HG03060 (cell line): ENCODE data around the gene SVOP.
"Not testable (repeated sequence)": the region's sequence is repeated elsewhere in the genome, so short reads cannot be mapped to it uniquely, and the experiment has no call there.

Experiments used
- ATAC-seq: cut with Tn5 transposase; IDR thresholded peaks from one replicate; pipeline ENCODE4 v1.9.1; 2021; ENCODE audit warnings: low read depth, moderate number of reproducible peaks; ENCODE audit not compliant: unreplicated experiment

Gene SVOP

DNA sequence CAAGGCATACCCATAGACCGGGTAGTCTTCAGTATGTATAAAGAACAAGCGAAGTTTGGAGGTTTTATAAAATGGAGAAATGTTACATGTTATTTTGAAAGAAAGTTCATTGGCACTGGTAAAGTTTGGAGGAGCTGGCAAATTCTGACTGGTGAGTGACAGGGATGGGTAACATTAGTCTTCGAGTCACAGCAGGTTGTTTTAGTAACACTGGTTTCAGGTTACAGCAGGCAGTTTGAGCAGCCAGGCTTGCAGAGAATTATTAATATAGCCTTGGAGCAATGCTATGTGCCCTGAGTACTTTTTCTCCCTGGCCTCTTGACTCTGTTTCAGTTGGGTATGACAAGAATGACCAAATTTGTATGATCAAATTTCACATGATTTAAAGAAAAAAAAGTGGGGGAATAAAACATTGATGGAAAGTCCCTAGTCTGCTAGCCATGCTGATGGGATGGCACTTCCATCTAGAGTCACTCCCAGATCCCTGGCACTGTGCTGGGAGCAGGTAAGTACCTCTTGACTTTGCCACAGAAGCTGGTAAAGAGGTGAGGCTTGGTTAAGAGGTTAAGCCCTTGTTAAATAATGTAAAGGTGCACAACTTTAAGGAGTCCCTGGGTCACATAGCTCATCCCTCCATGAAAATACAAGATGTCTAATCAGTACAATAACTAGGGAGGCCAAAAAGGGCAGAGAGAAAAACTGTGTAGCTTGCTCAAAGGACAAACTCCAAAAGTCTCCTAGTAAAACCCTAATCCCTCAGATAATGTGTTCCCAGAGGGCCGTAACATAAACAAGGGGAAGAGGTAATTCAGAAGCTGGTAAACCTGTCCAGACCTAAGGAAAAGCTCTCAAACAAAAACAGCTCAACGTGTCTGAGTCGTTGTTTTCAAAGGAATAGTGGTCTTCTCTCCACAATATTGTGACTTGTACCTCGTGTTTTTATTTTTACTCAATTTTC, 12.7 kb upstream of the SVOP start:
- no peak for ATAC-seq

DNA sequence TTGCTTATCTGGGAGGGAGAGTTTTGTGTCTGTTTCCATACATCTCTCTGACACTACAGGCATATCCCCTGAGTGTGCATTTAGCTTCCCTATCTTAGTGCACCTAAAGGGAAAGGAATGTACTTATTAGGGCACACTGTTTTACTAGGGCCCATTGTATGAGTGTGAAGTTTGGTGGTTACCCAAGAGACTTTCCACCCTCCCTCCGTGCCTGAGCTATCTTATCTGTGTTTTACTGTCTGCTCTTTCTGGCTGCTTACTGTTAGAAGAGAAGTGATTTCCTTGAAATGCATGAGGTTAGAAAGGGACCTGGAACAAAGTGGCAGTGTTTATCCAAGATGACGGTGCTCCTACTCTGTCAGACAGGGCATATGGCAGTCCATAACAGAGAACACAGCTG, 8.5 kb upstream of the SVOP start:
- no peak for ATAC-seq

DNA sequence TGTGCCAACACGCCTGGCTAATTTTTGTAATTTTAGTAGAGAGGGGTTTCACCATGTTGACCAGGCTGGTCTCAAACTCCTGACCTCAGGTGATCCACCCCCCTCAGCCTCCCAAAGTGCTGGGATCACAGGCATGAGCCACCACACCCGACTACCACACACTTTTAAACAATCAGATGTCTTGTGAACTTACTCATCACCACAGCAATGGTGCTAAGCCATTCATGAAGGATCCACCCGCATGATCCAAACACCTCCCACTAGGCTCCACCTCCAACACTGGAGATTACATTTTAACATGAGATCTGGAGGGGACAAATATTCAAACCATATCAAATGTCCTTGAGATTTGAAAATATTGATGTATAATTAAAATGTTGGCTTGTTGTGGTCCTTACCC, 7.8 kb upstream of the SVOP start:
- not testable (repeated sequence) for ATAC-seq

DNA sequence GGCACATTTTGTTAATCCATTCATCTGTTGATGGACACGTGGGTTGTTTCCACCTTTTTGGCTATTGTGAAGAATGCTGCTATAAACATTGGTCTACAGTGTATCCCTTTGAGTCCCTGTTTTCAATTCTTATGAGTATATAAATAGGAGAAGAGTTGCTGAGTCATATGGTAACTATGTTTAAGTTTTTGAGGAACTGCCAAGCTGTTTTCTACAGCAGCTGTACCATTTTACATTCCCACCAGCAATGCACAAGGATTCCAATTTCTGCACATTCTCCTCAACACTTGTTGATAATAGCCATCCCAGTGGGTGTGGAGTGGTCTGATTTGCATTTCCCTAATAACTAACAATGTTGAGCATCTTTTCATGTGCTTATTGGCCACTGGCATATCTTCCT, 6.9 kb upstream of the SVOP start:
- ATAC-seq: no peak

DNA sequence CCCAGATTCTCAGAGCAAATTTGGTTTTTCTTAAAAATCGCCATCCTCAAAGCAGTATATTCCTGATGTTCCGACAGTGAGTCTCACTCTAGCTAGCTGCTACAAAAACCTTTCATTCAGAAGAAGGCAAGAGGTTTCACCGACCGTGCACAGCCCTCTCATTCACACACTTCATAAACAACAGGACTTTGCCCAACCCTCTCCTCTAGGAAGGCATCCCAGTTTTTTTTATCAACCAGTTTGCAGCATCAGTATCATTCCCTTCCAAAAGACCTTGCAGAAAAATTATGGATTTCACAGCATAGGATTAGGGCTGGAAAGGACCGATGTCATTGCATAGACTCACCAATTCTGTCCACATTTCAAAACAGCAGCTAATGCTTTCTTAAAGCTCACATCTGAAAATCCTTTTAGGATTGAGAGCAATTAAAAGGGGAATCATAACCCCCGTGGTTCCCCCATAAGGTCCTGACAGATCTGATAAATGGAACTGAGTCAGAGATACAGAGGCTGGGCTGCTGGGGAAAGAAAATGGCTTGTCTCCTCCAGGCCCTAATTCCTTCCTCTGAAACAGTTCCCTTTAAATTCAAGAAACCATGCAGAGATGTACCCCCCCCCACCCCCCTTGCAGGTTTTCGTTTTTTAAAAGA, 597 bp downstream of the SVOP start:
- ATAC-seq: no peak

DNA sequence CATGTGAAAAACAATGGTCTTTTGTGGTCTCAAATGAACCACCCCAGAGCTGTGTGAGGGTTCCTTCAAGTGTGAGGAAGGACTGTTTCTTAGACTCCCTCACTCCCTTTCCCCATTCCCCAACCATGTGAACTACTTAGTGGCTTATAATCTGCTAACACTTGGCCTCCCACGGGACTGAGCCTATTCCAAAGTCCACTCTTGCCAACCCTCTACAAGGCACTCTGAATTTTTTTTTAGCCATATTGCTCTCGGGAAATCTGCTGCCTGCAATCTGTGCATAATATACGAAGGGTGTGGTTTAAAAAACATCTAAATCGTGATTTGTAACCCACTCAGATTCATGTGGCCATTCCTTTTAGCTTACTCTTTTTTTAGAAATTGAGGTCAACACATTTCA, 2.6 kb downstream of the SVOP start:
- no peak for ATAC-seq

DNA sequence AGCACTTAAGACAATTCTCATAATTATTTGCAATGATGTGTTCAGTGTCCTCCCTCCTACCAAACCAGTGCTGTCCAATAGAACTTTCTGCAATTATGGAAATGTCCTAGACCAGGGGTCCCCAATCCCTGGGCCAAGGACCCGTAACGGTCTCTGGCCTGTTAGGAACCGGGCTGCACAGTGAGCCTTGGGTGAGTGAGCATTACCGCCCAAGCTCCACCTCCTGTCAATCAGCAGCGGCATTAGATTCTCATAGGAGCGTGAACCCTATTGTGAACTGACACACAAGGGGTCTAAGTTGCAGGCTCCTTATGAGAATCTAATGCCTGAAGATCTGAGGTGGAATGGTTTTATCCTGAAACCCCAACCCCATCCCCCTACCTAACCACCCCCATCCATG, 3.9 kb downstream of the SVOP start:
- no peak for ATAC-seq

DNA sequence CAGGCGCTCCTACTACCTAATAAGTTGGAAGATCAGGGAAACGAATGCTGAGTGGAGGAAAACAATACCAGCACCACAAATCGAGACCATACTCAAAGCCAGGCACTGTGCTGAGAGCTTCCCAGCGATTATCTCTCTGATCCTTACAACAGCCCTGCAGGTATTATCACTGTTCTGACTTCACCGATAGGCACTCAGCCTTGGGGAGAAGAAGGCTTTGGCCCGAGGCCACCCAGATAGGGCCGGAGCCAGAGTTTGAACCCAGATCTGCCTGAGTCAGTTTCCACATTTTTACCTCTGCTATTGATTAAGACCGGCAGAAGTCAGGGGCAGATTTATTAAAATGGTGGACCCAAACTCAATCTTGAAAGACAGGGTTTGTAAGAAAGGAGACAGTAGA, 4.9 kb downstream of the SVOP start:
- no peak for ATAC-seq

DNA sequence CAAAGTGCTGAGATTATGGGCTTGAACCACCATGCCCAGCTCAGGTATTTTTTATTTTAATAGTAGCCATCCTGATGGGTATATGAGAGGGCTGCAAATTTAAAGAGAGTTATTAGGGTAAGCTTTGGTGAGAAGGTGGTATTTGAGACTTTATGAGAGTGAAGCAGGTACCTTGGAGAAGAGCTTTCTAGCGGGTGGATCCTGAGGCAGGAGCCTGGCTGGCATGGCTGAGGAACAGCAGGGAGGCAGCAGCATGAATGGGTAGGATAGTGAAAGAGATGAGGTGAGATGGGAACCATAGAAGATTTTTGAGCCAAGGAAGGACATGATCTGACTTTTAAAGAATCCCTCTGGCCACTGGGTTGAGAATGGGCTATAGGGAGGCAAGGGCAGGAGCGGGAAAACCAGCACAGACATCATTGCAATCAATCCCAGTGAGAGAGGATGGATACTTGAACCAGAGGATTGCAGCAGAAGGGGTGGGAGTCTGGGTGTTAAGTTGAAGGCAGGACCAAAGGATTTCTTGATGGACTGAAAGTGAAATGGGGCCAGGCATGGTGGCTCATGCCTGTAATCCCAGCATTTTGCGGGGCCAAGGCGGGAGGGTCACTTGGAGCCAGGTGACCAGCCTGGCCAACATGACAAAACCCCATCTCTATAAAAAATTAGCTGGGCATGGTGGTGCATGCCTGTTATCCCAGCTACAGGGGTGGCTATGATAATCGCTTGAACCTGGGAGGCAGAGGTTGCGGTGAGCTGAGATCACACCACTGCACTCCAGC, 5.7 kb downstream of the SVOP start:
- ATAC-seq: no peak

DNA sequence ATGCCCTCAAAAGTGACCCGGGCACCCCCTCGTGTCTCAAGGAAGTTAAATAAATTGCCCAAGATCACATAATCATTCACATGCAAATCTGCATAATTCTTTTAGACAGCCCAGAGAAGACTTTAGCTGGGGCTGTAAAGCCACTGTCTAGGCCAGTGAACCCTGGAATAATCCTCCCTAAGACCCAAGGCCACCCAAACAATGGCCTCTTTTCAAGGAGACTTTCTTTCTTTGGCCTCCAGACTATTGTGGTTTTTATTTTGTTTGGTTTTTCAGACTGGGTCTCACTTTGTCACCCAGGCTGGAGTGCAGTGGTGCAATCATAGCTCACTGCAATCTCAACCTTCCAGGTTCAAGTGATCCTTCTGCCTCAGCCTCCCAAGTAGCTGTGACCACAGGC, 10.6 kb downstream of the SVOP start:
- no peak for ATAC-seq

DNA sequence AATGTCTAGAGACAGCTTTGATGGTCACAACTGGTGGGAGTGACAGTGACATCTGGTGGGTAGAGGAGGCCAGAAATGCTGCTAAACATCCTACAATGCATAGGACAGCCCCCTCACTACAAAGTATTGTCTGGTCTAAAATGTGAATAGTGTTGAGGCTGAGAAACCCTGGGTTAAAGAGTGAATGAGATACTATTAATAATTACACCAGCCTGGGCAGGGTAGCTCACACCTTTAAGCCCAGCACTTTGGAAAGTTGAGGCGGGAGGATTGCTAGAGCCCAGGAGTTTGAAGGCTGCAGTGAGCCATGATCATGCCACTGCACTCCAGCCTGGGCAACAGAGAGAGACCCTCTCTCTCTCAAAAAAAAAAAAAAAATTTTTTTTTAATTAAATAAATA, 11.1 kb downstream of the SVOP start:
- no peak for ATAC-seq

DNA sequence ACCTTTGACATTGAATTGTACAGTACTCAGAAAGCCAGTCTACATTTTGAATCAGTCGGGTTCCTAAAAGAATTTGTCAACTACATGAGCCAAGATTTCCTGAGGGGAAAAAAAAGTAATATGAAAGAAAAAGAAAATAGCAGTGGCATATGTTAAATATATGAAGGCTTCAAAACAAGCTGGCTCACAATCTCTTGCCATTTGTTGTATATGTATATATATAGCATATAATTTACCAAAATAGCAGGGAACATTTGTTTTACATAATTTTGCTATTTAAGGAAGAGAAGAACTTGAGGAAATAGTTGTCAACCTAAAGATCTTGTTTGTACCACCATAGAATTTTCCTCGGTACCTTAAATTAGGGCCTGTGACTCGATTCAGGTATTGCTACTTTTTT, 16.9 kb downstream of the SVOP start:
- no peak for ATAC-seq

DNA sequence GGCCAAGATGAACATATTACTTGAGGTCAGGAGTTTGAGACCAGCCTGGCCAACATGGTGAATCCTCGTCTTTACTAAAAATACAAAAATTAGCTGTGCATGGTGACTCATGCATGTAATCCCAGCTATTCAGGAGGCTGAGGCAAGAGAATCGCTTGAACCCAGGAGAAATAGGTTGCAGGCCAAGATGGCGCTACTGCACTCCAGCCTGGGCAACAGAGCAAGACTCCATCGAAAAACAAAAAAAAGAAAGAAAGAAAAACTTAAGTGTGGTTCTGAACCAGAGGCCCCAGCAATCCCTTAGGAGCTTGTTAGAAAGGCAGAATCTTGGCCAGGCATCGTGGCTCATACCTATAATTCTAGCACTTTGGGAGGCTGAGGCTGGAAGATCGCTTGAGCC, 24.5 kb downstream of the SVOP start:
- ATAC-seq: no peak

DNA sequence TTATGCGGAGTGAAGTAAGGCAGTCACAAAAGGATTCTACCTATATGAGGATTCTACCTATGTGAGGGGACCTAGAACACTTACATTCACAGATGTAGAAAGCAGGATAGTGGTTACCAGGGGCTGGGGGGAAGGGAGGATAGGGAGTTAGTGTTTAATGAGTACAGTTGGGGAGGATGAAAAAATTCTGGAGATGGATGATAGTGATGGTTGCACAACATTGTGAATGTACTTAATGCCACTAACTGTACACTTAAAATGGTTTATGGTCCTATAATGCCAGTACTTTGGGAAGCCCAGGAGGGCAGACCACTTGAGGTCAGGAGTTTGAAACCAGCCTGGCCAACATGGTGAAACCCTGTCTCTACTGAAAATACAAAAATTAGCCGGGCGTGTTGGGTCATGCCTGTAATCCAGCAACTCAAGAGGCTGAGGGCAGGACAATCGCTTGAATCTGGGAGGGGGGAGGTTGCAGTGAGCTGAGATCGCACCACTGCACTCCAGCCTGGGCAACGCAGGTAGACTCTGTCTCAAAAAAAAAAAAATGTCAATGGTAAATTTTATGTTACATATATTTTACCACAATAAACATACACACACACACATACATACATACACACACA, 25.4 kb downstream of the SVOP start:
- no peak for ATAC-seq

DNA sequence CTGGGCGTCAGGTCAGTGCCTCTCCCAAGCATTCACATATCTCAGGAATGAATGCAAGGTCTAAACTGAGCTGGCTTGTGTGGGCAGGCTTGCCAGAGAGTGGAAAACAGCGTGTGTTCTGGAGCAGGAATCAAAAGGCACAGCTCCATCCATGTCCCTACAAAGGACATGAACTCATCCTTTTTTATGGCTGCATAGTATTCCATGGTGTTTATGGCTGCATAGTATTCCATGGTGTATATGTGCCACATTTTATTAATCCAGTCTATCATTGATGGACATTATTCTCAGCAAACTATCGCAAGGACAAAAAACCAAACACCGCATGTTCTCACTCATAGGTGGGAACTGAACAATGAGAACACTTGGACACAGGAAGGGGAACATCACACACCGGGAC, 30.8 kb downstream of the SVOP start:
- ATAC-seq: not testable (repeated sequence)

DNA sequence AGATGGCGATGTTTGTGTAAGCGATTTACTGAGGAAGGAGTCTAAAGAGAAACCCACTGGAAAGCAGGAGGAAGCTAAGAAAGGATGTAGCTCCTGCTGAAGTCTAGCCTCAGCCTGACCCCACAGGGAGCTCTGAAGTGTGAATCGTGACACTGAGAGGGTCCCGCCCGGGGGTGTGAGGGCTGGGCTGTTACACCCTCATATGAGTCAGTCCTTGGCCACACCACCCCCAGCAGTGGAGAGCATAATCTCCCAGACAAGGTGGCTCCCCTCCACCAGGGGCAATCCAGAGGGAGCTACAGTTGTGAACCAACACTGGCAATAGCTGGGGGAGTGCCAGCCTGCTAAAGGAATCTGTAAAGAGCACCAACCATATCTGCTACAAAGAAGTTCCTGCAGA, 31.5 kb downstream of the SVOP start:
- ATAC-seq: no peak

DNA sequence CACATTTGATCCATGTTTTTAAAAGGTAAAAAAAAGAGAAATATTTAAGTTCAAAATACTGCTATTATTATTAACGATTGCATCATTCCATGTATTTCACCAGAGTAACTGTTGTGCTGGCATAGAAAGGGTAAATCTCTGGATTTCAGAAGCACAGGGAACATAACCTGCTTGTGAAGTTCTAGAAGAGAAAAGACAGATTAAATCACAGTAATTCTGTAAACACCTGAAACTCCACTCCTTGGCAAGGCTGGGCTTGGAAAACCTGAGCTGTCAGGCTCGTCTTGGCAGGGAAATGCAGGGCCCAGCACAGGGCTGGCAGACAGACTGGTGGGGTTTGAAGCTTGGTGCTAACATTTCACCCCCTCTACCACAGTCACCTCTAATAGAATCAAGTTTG, 35.1 kb downstream of the SVOP start:
- no peak for ATAC-seq

DNA sequence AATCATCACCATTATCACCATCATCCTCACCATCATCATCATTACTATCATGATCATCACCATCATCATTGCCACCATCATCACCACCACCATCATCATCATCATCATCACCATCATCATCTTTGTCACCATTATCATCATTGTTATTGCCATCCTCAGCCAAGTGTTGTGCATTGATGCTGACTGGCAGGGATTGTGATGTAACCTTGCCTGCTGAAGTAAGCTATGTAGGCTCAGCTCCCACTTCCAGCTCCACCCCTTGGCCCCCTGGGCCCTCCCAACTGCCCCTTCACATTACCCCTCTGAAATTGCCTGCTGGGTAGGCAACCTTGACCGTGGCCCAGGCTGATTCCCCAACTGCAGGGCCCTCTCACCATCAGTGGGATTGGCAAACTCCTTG, 37.6 kb downstream of the SVOP start:
- no peak for ATAC-seq

DNA sequence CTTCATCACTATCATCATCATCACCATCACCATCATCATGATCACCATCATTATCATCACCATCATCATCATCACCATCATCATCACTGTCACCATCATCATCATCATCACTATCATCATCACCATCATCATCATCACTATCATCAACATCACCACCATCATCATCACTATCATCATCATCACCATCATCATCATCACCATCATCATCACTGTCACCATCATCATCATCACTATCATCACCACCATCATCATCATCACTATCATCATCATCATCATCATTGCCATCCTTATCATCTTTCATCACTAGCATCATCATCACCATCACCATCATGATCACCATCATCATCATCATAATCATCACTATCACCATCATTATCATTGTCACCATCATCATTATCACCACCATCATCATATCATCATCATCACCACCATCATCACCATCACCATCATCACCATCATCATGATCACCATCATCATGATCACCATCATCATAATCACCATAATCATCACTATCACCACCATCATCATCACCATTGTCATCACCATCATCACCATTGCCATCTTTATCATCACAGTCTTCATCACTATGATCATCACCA, 38.1 kb downstream of the SVOP start:
- no peak for ATAC-seq

DNA sequence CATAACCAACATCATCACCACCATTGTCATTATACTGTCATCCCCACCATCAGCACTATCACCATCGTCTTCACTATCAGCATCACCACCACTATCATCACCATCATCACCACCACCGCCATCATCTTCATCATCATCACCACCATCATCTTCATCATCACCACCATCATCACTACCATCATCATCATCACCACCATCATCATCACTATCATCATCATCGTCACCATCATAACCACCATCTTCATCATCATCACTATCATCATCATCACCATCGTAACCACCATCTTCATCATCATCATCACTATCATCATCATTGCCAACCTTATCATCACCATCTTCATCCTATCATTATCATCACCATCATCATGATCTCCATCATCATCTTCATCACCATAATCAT, 39.0 kb downstream of the SVOP start:
- no peak for ATAC-seq
